C4-2B (cell line): ENCODE measurements around the gene LIPC.

ENCODE experiments used
- CTCF ChIP-seq: fragments of 450-650 bp; conservative IDR thresholded peaks from 2 replicates; pipeline ENCODE4 v1.5.1; 2017; ENCODE audit warnings: mild to moderate bottlenecking
- ZFX ChIP-seq: fragments of 450-650 bp; IDR thresholded peaks from 2 replicates; pipeline ENCODE4 v1.6.1; 2017

GRCh38 chr15:58491499-58492202 lies 59.9 kb downstream of the LIPC start:
- TF ChIP-seq CTCF: no peak
- TF ChIP-seq ZFX: no peak
